Measurements from ENCODE around the gene CST2. TPM values are rescaled to one million over a fixed set of nuclear protein-coding genes. Genes with fewer than 3 reads are reported as not detected.
"Not testable (repeated sequence)": the region's sequence is repeated elsewhere in the genome, so short reads cannot be mapped to it uniquely, and the experiment has no call there.

CST2 gene
- total RNA-seq, 1 donor from 2014 or later, result not detected

DNA sequence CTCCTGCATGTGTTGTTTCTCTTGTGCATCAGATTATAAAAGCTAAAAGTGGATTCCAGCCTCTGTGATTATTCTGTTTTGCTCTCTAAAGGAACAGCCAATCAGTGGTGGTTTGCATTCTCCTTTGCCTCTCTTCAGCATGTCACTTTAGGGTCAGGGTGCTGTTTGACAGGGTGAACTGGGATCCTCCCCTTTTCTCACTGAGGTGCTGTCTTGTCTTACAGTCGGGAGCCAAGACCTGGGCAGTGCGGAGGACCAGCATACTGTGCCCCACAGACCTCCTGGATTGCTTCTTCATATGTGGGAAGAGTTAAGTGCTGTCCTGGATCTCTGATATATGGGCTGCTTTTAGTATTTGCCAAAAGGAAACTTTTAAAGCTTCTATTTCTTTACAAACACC, 15.2 kb upstream of the CST2 start:
- no peaks in the 10 kb centered on the region for H3K4me1 Mint-ChIP-seq
- no peaks in the 10 kb centered on the region for H3K79me2 ChIP-seq (ENCODE audit: low read depth)
- H4K20me1 ChIP-seq (ENCODE audit: low read depth), result no peaks in the 10 kb centered on the region
- no peaks in the 10 kb centered on the region for H3F3A ChIP-seq (ENCODE audit: low read depth)
- peaks cover 2% of the 10 kb centered on the region for H3K27me3 Mint-ChIP-seq (ENCODE audit: insufficient read depth, low read depth)
- no peak overlapping the region for H3K4me3 ChIP-seq
- H3K9me3 ChIP-seq (ENCODE audit: low read depth), result no peaks in the 10 kb centered on the region
- DNase-seq (ENCODE audit: low spot score), result no peak
- H3K36me3 ChIP-seq, result no peaks in the 10 kb centered on the region
- no peak overlapping the region for H3K27ac ChIP-seq
- H2AFZ ChIP-seq (replicated peaks), result no peak overlapping the region
- no peaks in the 10 kb centered on the region for H3K36me3 Mint-ChIP-seq
- no peak overlapping the region for H3K4me2 ChIP-seq
- peaks cover 6% of the 10 kb centered on the region for H3K9me3 Mint-ChIP-seq
- TF ChIP-seq EZH2 (IDR thresholded peaks at IDR 0.05) (no peak), EZH2phosphoT487 (IDR thresholded peaks at IDR 0.05) (no peak)
- TF ChIP-seq, protein P1, sequence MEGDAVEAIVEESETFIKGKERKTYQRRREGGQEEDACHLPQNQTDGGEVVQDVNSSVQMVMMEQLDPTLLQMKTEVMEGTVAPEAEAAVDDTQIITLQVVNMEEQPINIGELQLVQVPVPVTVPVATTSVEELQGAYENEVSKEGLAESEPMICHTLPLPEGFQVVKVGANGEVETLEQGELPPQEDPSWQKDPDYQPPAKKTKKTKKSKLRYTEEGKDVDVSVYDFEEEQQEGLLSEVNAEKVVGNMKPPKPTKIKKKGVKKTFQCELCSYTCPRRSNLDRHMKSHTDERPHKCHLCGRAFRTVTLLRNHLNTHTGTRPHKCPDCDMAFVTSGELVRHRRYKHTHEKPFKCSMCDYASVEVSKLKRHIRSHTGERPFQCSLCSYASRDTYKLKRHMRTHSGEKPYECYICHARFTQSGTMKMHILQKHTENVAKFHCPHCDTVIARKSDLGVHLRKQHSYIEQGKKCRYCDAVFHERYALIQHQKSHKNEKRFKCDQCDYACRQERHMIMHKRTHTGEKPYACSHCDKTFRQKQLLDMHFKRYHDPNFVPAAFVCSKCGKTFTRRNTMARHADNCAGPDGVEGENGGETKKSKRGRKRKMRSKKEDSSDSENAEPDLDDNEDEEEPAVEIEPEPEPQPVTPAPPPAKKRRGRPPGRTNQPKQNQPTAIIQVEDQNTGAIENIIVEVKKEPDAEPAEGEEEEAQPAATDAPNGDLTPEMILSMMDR (IDR thresholded peaks at IDR 0.05), result no peak
- H3K27ac Mint-ChIP-seq, result no peak overlapping the region
- no peaks in the 10 kb centered on the region for H3K27me3 ChIP-seq
- no peak overlapping the region for H3K9ac ChIP-seq
- H3K4me1 ChIP-seq, result no peaks in the 10 kb centered on the region
- H3K4me3 Mint-ChIP-seq, result no peak overlapping the region

DNA sequence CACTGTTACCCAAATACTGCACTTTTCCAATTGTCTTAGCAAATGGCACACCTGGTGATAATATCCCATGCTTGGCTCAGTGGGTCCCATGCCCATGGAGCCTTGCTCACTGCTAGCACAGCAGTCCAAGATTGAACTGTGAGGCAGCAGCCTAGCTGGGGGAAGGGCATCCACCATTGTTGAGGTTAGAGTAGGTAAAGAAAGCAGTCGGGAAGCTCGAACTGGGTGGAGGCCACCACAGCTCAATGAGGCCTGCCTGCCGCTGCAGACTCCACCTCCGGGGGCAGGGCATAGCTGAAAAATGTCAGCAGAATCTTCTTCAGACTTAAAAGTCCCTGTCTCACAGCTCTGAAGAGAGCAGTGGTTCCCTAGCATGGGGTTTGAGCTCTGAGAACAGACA, 9.2 kb upstream of the CST2 start:
- Mint-ChIP-seq H3K36me3 (no peaks in the 10 kb centered on the region), H3K27me3 (ENCODE audit: insufficient read depth, low read depth) (peaks cover 6% of the 10 kb centered on the region), H3K27ac (no peak overlapping the region), H3K9me3 (peaks cover 9% of the 10 kb centered on the region), H3K4me3 (no peak overlapping the region), H3K4me1 (no peaks in the 10 kb centered on the region)
- TF ChIP-seq EZH2 (IDR thresholded peaks at IDR 0.05) (no peak), EZH2phosphoT487 (IDR thresholded peaks at IDR 0.05) (no peak)
- TF ChIP-seq, protein P1 (IDR thresholded peaks at IDR 0.05), result no peak
- H3K27ac ChIP-seq, result no peak overlapping the region
- no peak overlapping the region for H3K4me3 ChIP-seq
- no peaks in the 10 kb centered on the region for H4K20me1 ChIP-seq (ENCODE audit: low read depth)
- no peak for DNase-seq (ENCODE audit: low spot score)
- H3K36me3 ChIP-seq, result no peaks in the 10 kb centered on the region
- no peaks in the 10 kb centered on the region for H3F3A ChIP-seq (ENCODE audit: low read depth)
- no peak overlapping the region for H3K4me2 ChIP-seq
- H3K9ac ChIP-seq, result no peak overlapping the region
- H3K9me3 ChIP-seq (ENCODE audit: low read depth), result no peaks in the 10 kb centered on the region
- H2AFZ ChIP-seq (replicated peaks), result no peak overlapping the region
- no peaks in the 10 kb centered on the region for H3K4me1 ChIP-seq
- H3K79me2 ChIP-seq (ENCODE audit: low read depth), result no peaks in the 10 kb centered on the region
- no peaks in the 10 kb centered on the region for H3K27me3 ChIP-seq

DNA sequence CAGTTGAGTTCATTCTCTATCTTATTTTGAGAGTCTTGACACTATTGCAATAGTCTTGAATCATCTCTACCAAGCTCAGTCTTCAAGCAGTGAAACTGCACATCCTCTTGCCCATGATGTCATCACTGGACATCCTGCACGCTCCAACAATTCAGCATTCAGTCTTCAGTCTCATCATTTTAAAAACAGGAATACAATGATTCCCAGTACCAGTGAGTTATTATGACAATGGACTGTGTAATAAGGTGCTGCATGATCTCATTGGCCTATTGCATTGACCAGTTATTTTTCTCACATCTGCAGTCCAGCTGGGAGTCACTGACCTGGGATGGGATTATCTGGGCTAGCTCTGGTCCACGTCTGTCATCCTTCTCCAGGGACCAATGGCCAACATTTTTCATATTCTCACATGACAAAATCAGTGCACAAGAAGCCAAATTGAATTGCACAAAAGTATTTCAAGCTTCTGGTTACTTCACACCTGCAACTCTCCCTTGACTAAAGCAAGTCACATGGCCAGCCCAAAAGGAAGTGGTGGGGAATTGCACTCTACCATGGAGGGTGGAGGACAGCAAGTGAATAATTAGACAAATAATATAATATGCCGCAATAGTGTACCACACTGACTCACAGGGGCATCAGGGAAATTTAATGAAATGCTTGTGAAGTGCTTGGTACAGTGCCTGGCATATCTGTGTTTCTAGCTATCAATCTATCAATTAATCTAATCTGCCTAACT, 6.4 kb upstream of the CST2 start:
- Mint-ChIP-seq H3K4me1 (no peaks in the 10 kb centered on the region), H3K36me3 (no peaks in the 10 kb centered on the region), H3K4me3 (no peak overlapping the region), H3K27me3 (ENCODE audit: insufficient read depth, low read depth) (peaks cover 12% of the 10 kb centered on the region), H3K9me3 (peaks cover 4% of the 10 kb centered on the region), H3K27ac (no peak overlapping the region)
- no peaks in the 10 kb centered on the region for H3K9me3 ChIP-seq (ENCODE audit: low read depth)
- no peaks in the 10 kb centered on the region for H3K27me3 ChIP-seq
- no peaks in the 10 kb centered on the region for H3F3A ChIP-seq (ENCODE audit: low read depth)
- TF ChIP-seq EZH2 (IDR thresholded peaks at IDR 0.05) (no peak), EZH2phosphoT487 (IDR thresholded peaks at IDR 0.05) (no peak)
- TF ChIP-seq, protein P1 (IDR thresholded peaks at IDR 0.05), result no peak
- H3K9ac ChIP-seq, result no peak overlapping the region
- H3K27ac ChIP-seq, result no peak overlapping the region
- no peak overlapping the region for H2AFZ ChIP-seq (replicated peaks)
- H3K79me2 ChIP-seq (ENCODE audit: low read depth), result no peaks in the 10 kb centered on the region
- DNase-seq (ENCODE audit: low spot score), result no peak
- no peaks in the 10 kb centered on the region for H4K20me1 ChIP-seq (ENCODE audit: low read depth)
- H3K36me3 ChIP-seq, result no peaks in the 10 kb centered on the region
- H3K4me1 ChIP-seq, result no peaks in the 10 kb centered on the region
- no peak overlapping the region for H3K4me2 ChIP-seq
- H3K4me3 ChIP-seq, result no peak overlapping the region

DNA sequence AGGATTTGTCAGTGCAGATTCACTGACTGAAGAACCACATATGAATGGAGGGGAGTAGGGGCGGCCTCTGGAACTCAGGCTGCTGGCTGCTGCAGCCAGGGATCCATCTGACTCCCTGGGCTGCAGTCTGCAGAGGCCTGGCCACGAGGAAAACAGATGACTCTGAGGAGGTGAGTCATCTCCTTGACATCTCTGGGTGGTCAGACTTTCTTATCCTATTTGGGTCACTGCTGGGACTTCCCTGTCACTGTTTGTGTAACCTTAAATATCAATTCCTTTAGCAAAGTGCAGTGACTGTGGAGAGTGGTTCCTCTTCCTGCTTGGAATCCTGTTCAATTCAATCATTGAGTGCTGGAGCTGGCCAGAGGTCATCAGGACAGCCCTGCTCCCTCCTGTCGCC, 5.4 kb upstream of the CST2 start:
- H3K27ac Mint-ChIP-seq; H3K4me1 Mint-ChIP-seq; H2AFZ ChIP-seq (replicated peaks); H3K4me3 ChIP-seq; H3K79me2 ChIP-seq (ENCODE audit: low read depth); H3K36me3 Mint-ChIP-seq; H3K27ac ChIP-seq; H3F3A ChIP-seq (ENCODE audit: low read depth); H3K4me2 ChIP-seq; H4K20me1 ChIP-seq (ENCODE audit: low read depth); H3K9me3 Mint-ChIP-seq; H3K9me3 ChIP-seq (ENCODE audit: low read depth); H3K4me1 ChIP-seq; H3K27me3 ChIP-seq; H3K4me3 Mint-ChIP-seq; DNase-seq (ENCODE audit: low spot score); H3K9ac ChIP-seq; H3K36me3 ChIP-seq: not testable (repeated sequence)
- peaks cover 16% of the 10 kb centered on the region for H3K27me3 Mint-ChIP-seq (ENCODE audit: insufficient read depth, low read depth)

Data from neural progenitor cell (in vitro differentiated cells).